ENCODE data around the gene MDM1. TPM values are rescaled to one million over a fixed set of nuclear protein-coding genes. Genes with fewer than 3 reads are reported as not detected.

MDM1 gene
- total RNA-seq, 1 experiment from 2014 or later, result 10.0 TPM

DNA sequence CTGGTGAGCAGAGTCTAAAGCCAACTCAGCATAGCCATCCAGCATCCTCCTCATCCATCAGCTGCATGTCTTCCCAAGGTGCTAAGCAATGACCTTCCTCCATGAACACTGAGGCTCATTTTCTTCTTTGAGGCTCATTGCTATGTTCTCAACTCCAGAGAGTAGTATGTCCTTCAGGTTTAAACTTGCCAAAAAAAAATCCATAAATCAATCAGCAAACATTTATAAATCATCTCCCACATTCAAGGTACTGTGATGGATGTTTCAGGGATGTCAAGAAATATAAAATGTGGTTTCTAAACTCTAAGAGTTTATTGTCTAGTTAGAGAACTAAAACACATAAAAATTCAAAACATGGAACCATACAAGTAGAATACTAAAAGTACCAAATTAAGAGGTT lies 29.8 kb upstream of the MDM1 start:
- Histone ChIP-seq H3K9me3 (ENCODE audit: control insufficient read depth in 1 of 2, insufficient read depth in 1 of 2, low read depth in 1 of 2, low read length in 2 of 2) (no peaks in the 10 kb centered on the region), H2AFZ (ENCODE audit: low read depth, low read length, poor library complexity, severe bottlenecking) (no peak overlapping the region), H3K27me3 (ENCODE audit: insufficient read depth, low read length) (no peaks in the 10 kb centered on the region), H3K9me2 (ENCODE audit: insufficient read depth) (no peaks in the 10 kb centered on the region), H3K36me3 (ENCODE audit: control insufficient read depth in 1 of 2, insufficient read depth in 2 of 2, low read length in 2 of 2) (no peaks in the 10 kb centered on the region), H3K4me1 (ENCODE audit: control insufficient read depth in 1 of 2, insufficient read depth in 2 of 2, low read length in 2 of 2) (peaks cover 7 to 16% of the 10 kb centered on the region in 2 experiments; a peak in 3 of 4 replicates), H3K9ac (ENCODE audit: low read length) (no peak overlapping the region), H4K20me1 (ENCODE audit: insufficient read depth) (no peaks in the 10 kb centered on the region), H3K79me2 (ENCODE audit: insufficient read depth, low read length) (no peaks in the 10 kb centered on the region), H3K4me3 (replicated peaks in 1 of 2; ENCODE audit: low read depth in 1 of 2, low read length in 2 of 2) (no peak overlapping the region), H3K27ac (ENCODE audit: low read depth, low read length) (no peak overlapping the region), H3K4me2 (ENCODE audit: low read length) (no peak overlapping the region)
- no peak for DNase-seq (ENCODE audit: low read depth, low spot score)
- ChIA-PET RAD21 (ENCODE audit: low non-redundant PET in 1 of 2, low total read pairs in 2 of 2, uncharacterized antibody in 2 of 2, unreplicated experiment in 2 of 2) (no interaction called here), CTCF (no interaction called here), POLR2A (no interaction called here)
- ATAC-seq, result no peak
- BruUV-seq (replicated peaks), result no TSS peak
- intact Hi-C loops (cut with micrococcal nuclease), result loop anchor here (10.0 kb wide), 1 partner anchor 253 kb away; the partner anchor contains the start of gene RAP1B
- TF ChIP-seq, protein P1, sequence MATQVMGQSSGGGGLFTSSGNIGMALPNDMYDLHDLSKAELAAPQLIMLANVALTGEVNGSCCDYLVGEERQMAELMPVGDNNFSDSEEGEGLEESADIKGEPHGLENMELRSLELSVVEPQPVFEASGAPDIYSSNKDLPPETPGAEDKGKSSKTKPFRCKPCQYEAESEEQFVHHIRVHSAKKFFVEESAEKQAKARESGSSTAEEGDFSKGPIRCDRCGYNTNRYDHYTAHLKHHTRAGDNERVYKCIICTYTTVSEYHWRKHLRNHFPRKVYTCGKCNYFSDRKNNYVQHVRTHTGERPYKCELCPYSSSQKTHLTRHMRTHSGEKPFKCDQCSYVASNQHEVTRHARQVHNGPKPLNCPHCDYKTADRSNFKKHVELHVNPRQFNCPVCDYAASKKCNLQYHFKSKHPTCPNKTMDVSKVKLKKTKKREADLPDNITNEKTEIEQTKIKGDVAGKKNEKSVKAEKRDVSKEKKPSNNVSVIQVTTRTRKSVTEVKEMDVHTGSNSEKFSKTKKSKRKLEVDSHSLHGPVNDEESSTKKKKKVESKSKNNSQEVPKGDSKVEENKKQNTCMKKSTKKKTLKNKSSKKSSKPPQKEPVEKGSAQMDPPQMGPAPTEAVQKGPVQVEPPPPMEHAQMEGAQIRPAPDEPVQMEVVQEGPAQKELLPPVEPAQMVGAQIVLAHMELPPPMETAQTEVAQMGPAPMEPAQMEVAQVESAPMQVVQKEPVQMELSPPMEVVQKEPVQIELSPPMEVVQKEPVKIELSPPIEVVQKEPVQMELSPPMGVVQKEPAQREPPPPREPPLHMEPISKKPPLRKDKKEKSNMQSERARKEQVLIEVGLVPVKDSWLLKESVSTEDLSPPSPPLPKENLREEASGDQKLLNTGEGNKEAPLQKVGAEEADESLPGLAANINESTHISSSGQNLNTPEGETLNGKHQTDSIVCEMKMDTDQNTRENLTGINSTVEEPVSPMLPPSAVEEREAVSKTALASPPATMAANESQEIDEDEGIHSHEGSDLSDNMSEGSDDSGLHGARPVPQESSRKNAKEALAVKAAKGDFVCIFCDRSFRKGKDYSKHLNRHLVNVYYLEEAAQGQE (IDR thresholded peaks at IDR 0.05; ENCODE audit: low read depth), result no peak
- TF ChIP-seq FOSL1 (IDR thresholded peaks at IDR 0.05; ENCODE audit: low read depth) (no peak), RAD21 (IDR thresholded peaks at IDR 0.05; ENCODE audit: low read depth) (no peak), SP1 (IDR thresholded peaks at IDR 0.05; ENCODE audit: low read depth) (no peak), EGR1 (IDR thresholded peaks at IDR 0.05; ENCODE audit: low read depth) (no peak), POLR2A (IDR thresholded peaks at IDR 0.05; ENCODE audit: borderline replicate concordance, extremely low read depth, insufficient read depth, insufficient read length) (no peak)
- TF ChIP-seq, protein P2, sequence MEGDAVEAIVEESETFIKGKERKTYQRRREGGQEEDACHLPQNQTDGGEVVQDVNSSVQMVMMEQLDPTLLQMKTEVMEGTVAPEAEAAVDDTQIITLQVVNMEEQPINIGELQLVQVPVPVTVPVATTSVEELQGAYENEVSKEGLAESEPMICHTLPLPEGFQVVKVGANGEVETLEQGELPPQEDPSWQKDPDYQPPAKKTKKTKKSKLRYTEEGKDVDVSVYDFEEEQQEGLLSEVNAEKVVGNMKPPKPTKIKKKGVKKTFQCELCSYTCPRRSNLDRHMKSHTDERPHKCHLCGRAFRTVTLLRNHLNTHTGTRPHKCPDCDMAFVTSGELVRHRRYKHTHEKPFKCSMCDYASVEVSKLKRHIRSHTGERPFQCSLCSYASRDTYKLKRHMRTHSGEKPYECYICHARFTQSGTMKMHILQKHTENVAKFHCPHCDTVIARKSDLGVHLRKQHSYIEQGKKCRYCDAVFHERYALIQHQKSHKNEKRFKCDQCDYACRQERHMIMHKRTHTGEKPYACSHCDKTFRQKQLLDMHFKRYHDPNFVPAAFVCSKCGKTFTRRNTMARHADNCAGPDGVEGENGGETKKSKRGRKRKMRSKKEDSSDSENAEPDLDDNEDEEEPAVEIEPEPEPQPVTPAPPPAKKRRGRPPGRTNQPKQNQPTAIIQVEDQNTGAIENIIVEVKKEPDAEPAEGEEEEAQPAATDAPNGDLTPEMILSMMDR (IDR thresholded peaks at IDR 0.05 in 2 of 3, conservative IDR thresholded peaks at IDR 0.05 in 1 of 3; ENCODE audit: borderline replicate concordance in 1 of 3, insufficient read depth in 1 of 3, low read depth in 2 of 3, low read length in 2 of 3), result no peak
- TF ChIP-seq, protein P3, sequence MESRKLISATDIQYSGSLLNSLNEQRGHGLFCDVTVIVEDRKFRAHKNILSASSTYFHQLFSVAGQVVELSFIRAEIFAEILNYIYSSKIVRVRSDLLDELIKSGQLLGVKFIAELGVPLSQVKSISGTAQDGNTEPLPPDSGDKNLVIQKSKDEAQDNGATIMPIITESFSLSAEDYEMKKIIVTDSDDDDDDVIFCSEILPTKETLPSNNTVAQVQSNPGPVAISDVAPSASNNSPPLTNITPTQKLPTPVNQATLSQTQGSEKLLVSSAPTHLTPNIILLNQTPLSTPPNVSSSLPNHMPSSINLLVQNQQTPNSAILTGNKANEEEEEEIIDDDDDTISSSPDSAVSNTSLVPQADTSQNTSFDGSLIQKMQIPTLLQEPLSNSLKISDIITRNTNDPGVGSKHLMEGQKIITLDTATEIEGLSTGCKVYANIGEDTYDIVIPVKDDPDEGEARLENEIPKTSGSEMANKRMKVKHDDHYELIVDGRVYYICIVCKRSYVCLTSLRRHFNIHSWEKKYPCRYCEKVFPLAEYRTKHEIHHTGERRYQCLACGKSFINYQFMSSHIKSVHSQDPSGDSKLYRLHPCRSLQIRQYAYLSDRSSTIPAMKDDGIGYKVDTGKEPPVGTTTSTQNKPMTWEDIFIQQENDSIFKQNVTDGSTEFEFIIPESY (IDR thresholded peaks at IDR 0.05; ENCODE audit: extremely low read depth, insufficient replicate concordance, low read length), result no peak
